Transverse colon (tissue), 4 donors: ENCODE results near the gene GALNT5. TPM values are rescaled to one million over a fixed set of nuclear protein-coding genes. Genes with fewer than 3 reads are reported as not detected.

Experiments
- DNase-seq: peaks from one replicate; pipeline ENCODE4 v3.0.0-alpha.2; 2019
- H3K27ac ChIP-seq, 4 donors: fragments of 200-600 bp; sonication (generic); 2 replicates each; pipeline ENCODE4 v1.5.1; 2016 to 2018; ENCODE audit warnings: inconsistent platforms in 4 of 4
- H3K27me3 ChIP-seq: fragments of 200-600 bp; sonication (generic); 2 replicates; pipeline ENCODE4 v1.5.1; 2017; ENCODE audit warnings: inconsistent platforms
- H3K36me3 ChIP-seq, 4 donors: fragments of 200-600 bp; sonication (generic); 2 replicates each; pipeline ENCODE4 v1.5.1; 2017 to 2019; ENCODE audit warnings: inconsistent platforms in 4 of 4
- H3K4me1 ChIP-seq, 4 donors: fragments of 200-600 bp; sonication (generic); 2 replicates each; pipeline ENCODE4 v1.5.1; 2017 to 2020; ENCODE audit warnings: inconsistent platforms in 4 of 4
- H3K4me3 ChIP-seq, 4 donors: fragments of 200-600 bp; sonication (generic); 1 replicate in 1 of 4; 2 replicates in 3 of 4; pipeline versions ENCODE4 v1.5.1 to v1.6.1; 2017 to 2019; ENCODE audit warnings: inconsistent platforms in 4 of 4
- H3K9me3 ChIP-seq, 2 donors: fragments of 200-600 bp; sonication (generic); 2 replicates each; pipeline ENCODE4 v1.5.1; 2017 to 2019; ENCODE audit warnings: inconsistent platforms in 2 of 2
- CTCF ChIP-seq, 5 experiments: fragments of 200-600 bp in 3 of 5; fragments of 450-650 bp in 2 of 5; sonication (generic) in 3 of 5; IDR thresholded peaks; 1 replicate in 2 of 5; 2 replicates in 3 of 5; pipeline ENCODE4 v1.5.1; 2016 to 2017; ENCODE audit warnings: antibody characterized with exemption in 5 of 5, inconsistent platforms in 3 of 5, mild to moderate bottlenecking in 2 of 5, moderate library complexity in 1 of 5
- EP300 ChIP-seq: sonication (generic); formaldehyde crosslinking; IDR thresholded peaks from one replicate; pipeline ENCODE4 v1.6.1; 2017; ENCODE audit warnings: antibody characterized with exemption, low read depth
- POLR2A ChIP-seq: fragments of 450-650 bp; IDR thresholded peaks from one replicate; pipeline ENCODE4 v1.6.1; 2016; ENCODE audit warnings: antibody characterized with exemption, mild to moderate bottlenecking, moderate library complexity
- POLR2AphosphoS5 ChIP-seq, 3 donors: sonication (generic); formaldehyde crosslinking; IDR thresholded peaks; one replicate each; pipeline ENCODE4 v1.6.1; 2016; ENCODE audit warnings: antibody characterized with exemption in 3 of 3
- WGBS, 2 donors: methylation state at CpG; one replicate each; pipeline ENCODE4 v1.1.5; 2018; ENCODE audit warnings: low coverage in 1 of 2; 5-methylcytosine and 5-hydroxymethylcytosine counted together
- in situ Hi-C, 4 donors: fragments of 200-750 bp; cut with MboI; loops; one replicate each; pipeline versions ENCODE4 v1.15.0 to v1.15.1; 2017; ENCODE audit warnings: low sequenced_read_pairs in 3 of 4, low pct_ligation_motif_present in 1 of 4, low pct_unique_long_range_greater_than_20kb in 1 of 4
- intact Hi-C: fragments of 100-400 bp; cut with DNase I; formaldehyde crosslinking; loops from one replicate; pipeline ENCODE4 v1.15.1; 2023; ENCODE audit warnings: low total_unique reads
- total RNA-seq, 4 donors: library from RNA; depleted of rRNA; stranded (reverse); fragments of >200 nt; gene quantifications; one replicate each; pipeline ENCODE4 v1.1.0, GENCODE V29; 2016

GALNT5 gene
- total RNA-seq, 4 donors from 2014 or later = 7.5 to 34.0 (median 14.0) TPM

DNA sequence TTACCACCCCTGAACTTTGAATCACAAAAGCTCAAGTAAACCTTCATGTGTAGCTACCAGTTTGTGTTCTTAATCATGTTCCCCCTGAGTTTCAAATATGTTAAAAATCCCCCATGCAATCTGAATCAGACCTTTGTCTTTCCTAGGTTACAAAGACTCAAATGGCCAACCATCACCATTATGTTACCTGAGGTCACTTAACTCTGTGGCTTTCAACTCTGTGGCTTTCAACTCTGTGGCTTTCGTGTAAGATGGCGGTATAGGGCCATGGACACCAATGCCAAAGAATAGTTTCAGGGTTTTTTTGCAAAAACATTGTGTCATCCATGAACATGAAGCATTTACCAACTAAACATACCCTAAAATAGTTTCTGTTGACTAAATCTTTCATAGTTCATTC is 61.4 kb downstream of the GALNT5 start:
- in situ Hi-C loops = loop anchor here in 2 of 4 donors (25.0 kb wide), 2 partner anchors 443 to 693 kb away; no protein-coding TSS in a partner anchor
- WGBS, 2 donors = 98 to 100% methylated on average over 2 of the region's 2 CpGs

GRCh38 chr2:157319795-157320194 is 62.3 kb downstream of the GALNT5 start:
- intact Hi-C loops = no loop called here
- Histone ChIP-seq H3K9me3 (no peaks in the 10 kb centered on the region), H3K27ac (no peak overlapping the region), H3K36me3 (no peaks in the 10 kb centered on the region), H3K4me1 (no peaks in the 10 kb centered on the region), H3K27me3 (no peaks in the 10 kb centered on the region), H3K4me3 (no peak overlapping the region)
- in situ Hi-C loops = loop anchor here in 2 of 4 donors (25.0 kb wide), 2 partner anchors 443 to 693 kb away; no protein-coding TSS in a partner anchor
- WGBS, 2 donors = 87 to 90% methylated on average over 2 of the region's 2 CpGs
- no peak for DNase-seq
- TF ChIP-seq POLR2A = no peak
- no peak for TF ChIP-seq CTCF (IDR thresholded peaks at IDR 0.05)
- TF ChIP-seq EP300 = no peak
- no peak for TF ChIP-seq POLR2AphosphoS5 (IDR thresholded peaks at IDR 0.05)

More for the DNA sequence above, 61.4 kb downstream of the GALNT5 start:
- H3K27ac ChIP-seq = no peak overlapping the region
- H3K36me3 ChIP-seq = no peaks in the 10 kb centered on the region
- no peak for DNase-seq
- no peaks in the 10 kb centered on the region for H3K9me3 ChIP-seq
- H3K4me3 ChIP-seq = no peak overlapping the region
- intact Hi-C loops = no loop called here
- H3K27me3 ChIP-seq = no peaks in the 10 kb centered on the region
- H3K4me1 ChIP-seq = no peaks in the 10 kb centered on the region
- TF ChIP-seq POLR2A = no peak
- no peak for TF ChIP-seq CTCF (IDR thresholded peaks at IDR 0.05)
- no peak for TF ChIP-seq EP300
- no peak for TF ChIP-seq POLR2AphosphoS5 (IDR thresholded peaks at IDR 0.05)

DNA sequence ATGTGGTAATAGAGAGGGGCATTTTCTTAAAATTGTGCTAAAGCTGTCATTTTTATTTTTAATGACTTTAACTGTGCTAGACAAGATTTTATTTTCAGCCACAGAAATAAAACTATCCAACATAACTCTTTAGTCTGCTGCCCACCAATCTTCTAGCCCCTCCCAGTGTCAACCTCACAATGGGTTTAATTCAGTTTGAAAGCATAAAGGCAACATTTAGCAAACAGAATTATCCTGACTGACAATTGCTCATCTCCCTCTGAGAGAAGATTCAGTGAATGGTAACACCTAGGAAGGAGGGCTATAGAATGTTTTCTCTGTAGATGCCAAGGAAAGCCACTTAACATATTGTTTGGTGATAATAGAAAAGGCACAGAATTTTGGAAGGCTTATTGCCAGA is 62.9 kb downstream of the GALNT5 start:
- intact Hi-C loops = no loop called here
- in situ Hi-C loops = loop anchor here in 2 of 4 donors (25.0 kb wide), 2 partner anchors 442 to 692 kb away; no protein-coding TSS in a partner anchor

GRCh38 chr2:157321466-157321865 is 64.0 kb downstream of the GALNT5 start:
- no peak for TF ChIP-seq EP300
- TF ChIP-seq POLR2AphosphoS5 (IDR thresholded peaks at IDR 0.05) = no peak
- TF ChIP-seq CTCF (IDR thresholded peaks at IDR 0.05) = no peak
- TF ChIP-seq POLR2A = no peak
- 46 to 57% methylated on average over 2 of the region's 2 CpGs for WGBS, 2 donors
- Histone ChIP-seq H3K4me3 (no peak overlapping the region), H3K36me3 (no peaks in the 10 kb centered on the region), H3K27ac (no peak overlapping the region), H3K27me3 (no peaks in the 10 kb centered on the region), H3K4me1 (no peaks in the 10 kb centered on the region), H3K9me3 (no peaks in the 10 kb centered on the region)
- no peak for DNase-seq
- in situ Hi-C loops = loop anchor here in 2 of 4 donors (25.0 kb wide), 2 partner anchors 441 to 691 kb away; no protein-coding TSS in a partner anchor
- intact Hi-C loops = no loop called here

More for the DNA sequence above, 62.9 kb downstream of the GALNT5 start:
- H3K9me3 ChIP-seq = no peaks in the 10 kb centered on the region
- no peaks in the 10 kb centered on the region for H3K4me1 ChIP-seq
- H3K36me3 ChIP-seq = no peaks in the 10 kb centered on the region
- TF ChIP-seq POLR2AphosphoS5 (IDR thresholded peaks at IDR 0.05) (no peak), POLR2A (no peak), CTCF (IDR thresholded peaks at IDR 0.05) (no peak), EP300 (no peak)
- H3K27ac ChIP-seq = no peak overlapping the region
- DNase-seq = no peak
- H3K27me3 ChIP-seq = no peaks in the 10 kb centered on the region
- no peak overlapping the region for H3K4me3 ChIP-seq
